T-helper 2 cell treated with Interferon-gamma antibody and Interleukin-4, amounts not matched to agents 100 ng/mL and 5 ng/mL, for 36 hours (primary cell): ENCODE measurements around the gene CCDC3. TPM values are rescaled to one million over a fixed set of nuclear protein-coding genes. Genes with fewer than 3 reads are reported as not detected.

Source experiments
- intact Hi-C: fragments of 100-400 bp; cut with micrococcal nuclease; formaldehyde crosslinking; loops from one replicate; pipeline ENCODE4 v1.15.1; 2023
- total RNA-seq: library from RNA; stranded (reverse); gene quantifications from 2 replicates; pipeline ENCODE4 v1.2.3, GENCODE V29; 2022

CCDC3 gene
- total RNA-seq, 1 donor from 2014 or later: 0.07 TPM

DNA sequence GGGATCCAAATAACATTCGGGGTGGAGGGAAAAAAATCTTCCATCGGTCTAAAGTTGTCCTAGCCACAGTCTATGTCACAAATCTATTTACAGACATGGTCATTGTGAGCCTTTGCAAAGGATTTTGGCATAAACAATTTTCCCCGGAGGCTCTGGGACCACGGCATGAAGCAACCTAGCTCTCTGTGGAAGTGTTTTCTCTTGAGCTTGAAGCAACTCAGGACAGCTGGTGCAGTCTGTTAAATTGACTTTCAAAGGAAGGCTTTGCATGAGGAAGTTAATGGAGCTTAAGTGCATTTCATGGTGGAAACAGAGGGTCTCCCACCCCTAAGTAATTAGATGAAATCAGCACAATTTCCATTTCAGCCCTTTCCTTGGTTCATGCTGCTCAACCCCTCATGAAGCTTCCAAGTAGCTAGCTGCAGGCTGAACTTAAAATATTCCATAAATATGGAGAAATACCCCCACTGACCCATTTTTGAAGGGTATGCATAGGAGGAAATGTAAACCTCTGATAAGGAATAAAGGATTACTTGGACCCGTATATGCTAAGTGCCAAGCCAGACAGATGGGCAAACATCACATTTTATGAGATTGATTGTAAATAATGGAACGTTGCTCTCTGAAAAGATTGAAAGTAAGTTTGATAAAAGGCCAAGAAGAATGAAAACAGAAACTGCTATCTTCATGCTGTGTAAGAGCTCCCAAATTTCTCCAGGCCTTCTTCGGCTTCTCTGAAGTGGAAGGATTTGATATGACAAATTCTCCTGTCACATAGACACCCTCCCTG lies 39.9 kb downstream of the CCDC3 start:
- intact Hi-C loops: no loop called here

DNA sequence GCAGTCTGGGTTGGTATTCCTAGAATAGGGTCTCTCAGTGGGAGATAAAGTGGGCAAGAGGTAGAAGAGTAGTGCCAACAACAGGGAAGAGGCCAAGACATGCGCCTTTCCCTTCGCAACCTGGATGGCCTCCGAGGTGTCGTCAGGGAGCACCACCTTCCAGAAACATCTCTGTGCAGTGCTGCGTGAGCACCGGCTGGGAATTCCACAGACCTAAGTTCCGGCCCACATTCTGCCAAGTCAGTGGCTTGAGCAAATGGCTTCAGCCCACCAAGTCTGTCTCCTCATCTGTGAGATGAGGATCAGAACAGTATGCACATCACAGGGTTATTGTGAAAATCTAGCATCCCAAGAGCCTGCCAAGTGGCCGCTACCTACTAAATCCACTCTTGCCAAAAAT lies 40.6 kb downstream of the CCDC3 start:
- intact Hi-C loops: no loop called here

DNA sequence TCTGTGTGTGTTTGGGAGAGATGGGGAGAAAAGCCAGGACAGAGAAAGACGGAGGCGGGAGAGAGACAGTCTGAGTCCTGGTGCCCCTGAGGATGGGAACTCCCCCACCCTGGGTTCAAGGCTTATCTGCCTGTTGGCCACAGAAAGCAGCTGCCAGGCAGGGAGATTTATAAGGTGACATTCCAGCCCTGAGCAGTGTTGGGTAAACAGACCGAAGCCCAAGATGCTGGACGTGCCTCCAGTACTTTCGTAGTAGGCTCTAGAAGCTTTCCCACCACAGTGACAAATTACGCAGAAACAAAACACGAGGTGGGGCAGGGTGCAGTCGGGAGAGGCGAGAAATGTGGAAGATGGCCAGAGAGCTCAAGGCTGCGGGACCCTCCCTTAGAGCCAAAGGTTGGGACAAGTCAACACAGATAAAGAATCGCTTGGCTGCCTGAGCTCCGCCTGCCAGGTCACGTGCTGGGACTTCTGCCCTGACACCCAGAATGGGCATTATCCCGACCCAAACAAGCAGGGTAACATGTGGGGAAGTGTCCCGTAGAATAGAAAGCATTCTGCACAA lies 41.1 kb downstream of the CCDC3 start:
- intact Hi-C loops: no loop called here

DNA sequence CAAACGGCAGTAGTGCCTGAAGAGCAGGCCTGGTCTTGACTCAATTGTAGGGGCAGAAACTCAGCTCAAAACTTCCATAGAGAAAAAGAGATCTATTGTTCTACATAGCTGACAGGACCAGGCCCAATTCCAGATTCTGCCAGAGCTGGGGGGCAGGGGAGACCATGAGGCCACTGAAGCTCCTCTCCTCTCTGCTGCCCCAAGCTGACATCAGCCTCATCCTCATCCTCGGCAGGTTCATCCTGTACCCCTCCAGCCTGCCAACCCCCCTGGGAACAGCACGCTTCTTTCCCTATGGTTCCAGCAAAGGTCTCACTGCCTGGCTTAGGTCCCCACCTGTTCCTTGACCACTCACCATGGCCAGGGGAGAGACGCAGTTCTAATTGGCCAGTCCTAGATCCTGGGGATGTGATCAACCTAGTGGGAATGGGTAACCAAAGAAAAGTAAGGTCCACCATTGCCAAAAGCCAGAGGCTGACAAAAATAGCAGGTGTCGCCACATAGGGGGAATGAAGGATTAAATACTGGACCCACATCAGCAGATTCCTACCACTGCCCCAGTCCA lies 42.9 kb downstream of the CCDC3 start:
- intact Hi-C loops: no loop called here

DNA sequence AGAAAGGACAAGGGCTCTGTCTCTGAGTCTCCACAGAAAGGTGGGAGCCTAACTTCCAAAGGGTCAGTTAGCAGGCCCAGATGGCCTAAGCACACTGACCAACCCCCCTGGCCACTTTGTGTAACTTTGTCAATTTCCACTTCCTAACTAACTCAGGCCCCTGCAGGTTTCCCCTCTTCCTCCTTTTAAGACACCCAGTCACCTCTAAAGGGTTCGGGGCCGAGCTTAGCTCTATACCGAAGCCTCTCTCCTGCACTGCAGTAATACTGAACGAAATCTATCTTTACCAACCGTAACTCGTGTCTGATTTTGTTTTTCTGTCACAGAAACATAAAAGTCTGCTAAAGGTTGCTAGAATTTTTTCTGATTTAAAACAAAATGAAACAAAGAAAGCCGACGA lies 44.4 kb downstream of the CCDC3 start:
- intact Hi-C loops: no loop called here

DNA sequence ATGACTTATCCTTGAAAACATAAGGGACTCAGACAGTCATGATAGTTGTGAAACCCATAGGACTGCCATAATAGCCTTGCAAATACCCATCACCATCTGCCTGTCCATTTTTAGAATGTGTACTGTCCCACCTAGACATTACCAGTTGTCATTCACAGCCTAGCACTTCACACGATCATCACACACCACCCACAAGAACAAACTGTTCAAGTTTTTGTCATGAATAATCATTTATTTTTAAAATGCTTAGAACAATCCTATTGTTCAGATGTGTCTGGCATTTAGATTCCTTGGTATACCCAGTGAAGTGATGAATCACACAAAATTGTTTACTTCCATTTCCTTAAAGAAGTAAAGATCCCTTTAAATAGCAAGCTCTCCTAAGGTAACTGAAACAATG lies 46.6 kb downstream of the CCDC3 start:
- intact Hi-C loops: no loop called here

DNA sequence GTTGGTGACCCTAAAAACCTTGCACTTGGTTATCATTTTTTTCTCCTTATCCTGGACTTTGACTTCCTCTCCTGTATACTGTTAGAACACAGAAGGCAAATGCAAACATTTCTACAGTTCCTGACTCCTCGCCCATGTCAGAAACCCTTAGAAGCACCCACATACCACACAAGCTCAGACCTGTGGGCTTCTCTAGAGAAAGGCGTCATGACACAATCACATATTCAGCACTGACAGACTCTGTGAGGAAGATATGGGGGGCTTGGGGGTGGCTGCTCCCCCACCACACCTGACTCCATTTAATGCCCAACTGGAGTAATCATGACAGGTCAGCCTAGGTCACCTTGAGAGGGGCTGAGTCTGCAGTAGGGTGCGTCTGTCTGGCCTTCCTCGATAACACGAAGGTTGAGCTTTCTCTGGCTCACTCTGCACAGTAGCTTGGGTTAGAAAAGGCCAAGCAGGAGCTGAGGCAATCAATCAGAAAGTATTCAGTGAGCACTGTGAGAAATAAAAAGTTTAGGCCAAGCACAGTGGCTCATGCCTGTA lies 50.9 kb downstream of the CCDC3 start:
- intact Hi-C loops: no loop called here

DNA sequence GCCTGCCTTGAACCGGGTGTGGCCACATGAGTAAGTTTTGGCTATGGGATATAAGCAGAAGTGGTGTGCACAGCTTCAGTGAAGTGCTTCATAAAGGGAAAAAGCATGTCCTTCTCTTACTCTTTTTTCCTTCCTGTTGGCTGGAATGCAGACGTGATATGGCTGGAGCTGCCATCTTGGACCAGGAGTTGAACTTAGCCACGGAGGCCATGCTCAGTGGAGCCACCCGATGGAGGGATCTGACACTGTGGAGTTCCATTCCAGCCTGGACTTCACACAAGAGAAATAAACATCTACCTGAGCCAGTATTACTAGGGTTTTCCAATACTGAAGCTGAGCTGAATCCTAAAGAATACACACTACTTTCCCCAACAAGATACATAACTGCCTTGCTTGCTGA lies 52.3 kb downstream of the CCDC3 start:
- intact Hi-C loops: no loop called here

DNA sequence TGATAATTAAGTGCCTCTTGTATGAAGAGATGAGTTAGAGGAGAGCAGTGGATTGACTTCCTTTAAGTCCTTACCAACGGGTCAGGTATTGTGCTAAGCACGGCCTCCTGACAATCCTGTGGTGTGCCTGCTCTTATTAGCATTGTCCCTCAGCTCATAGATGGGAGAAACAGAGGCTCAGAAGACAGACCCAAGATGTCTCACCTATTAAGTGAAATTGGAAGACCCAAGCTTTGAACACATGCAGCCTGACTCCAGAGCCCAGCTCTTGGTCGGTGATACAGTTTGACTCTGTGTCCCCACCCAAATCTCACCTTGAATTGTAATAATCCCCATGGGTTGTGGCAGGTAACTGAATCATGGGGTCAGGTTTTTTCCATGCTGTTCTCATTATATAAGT lies 53.8 kb downstream of the CCDC3 start:
- intact Hi-C loops: no loop called here

DNA sequence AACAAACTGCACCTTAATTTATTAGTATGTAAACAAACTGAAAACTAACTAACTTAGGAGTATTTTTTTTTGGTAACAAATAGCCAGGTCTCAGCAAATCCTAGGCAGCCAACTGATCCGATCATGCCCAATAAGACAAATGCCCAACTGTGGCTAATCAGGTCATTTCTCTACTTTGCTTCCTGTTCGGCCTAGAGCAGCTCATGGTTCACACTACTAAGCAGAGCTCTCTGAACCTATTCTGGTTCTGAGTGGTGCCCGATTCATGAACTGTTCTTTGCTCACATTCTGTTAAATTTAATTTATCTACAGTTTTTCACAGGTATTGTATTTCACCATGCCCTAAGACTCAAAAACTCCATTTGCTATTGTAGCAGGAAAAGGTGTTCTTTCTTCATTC lies 55.1 kb downstream of the CCDC3 start:
- intact Hi-C loops: no loop called here

DNA sequence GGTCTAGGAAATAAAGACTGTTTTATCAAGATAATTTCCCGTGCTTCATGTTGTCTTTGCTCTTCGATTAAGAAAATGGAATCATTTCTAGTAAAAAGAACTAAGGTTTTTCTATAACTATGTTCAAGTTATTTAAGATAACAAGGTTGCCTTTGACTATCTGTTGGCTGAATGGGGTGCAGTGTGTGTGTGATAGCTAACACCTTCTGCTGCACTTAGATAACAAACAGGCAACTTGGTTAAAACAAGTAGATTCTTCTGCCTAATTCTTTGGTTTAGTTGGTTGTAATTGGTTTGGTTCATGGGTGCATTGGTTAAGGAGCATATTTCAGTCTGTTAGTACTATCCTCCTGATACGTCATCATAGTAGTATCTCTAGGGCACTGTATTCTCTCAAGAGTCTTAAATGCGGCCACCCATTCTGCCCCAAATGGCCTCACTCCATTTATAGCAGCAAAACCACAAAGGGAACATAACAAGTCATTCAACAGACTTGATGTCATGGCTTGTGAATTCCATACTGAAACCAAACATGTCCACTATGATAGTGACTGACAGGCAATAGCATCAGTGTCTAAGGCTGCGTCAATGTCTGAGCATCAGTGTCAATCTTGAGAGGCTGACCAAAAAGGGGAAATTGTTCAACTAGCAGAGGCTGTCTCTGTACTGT lies 55.7 kb downstream of the CCDC3 start:
- intact Hi-C loops: no loop called here

DNA sequence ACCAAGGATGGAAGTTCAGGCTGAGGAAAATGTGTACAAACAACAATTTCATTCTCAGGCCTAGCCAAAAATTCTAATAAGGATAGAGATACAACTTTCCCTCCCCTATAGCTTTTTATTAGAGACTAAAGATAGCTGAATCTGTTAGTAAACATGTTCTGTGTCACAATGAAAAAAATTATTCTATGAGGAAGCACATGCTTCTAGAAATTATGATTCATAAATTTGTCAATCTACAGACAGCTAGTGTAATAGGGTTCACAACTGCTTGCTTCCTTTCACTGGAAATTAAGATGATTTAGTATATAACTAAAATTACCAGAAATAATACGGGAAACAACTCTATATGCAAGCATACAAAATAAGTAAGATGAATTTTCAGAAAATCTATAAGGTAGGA lies 56.6 kb downstream of the CCDC3 start:
- intact Hi-C loops: no loop called here

DNA sequence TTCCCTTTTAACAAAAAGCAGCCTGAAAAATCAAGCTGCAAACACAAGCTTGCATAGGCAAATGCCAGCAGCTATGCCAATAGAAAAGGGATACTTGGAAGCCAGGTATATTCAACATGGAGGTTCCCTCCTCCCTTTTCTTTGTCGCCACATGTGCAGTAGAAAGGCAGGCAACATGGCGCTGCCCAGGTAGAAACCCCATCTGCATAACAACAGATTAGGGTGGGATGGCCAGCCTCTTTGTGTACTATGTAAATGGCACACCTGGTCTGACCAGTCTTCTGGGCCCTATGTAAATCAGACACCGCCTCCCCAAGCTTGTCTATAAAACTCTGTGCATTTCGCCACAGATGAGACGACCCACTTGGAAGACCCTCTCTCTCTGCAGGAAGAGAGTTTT lies 58.1 kb downstream of the CCDC3 start:
- intact Hi-C loops: no loop called here

DNA sequence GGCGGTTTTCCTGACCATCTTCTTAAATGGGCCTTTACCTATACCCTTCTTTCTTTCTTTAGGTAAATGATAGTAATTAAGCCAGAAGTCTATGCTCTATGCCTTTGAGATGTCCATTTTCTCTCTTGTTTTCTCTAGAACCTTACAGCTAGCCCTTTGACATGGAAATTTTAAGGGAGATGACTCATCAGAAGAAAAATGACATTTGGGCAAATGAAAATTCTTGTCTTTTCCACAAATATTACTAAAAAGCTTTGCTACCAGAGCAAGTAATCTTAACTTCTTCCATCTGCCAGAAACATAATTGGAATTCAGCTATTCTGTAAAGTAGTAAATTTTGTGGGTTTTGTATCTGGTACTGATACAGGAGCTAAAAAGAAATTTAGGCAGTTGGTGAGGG lies 59.5 kb downstream of the CCDC3 start:
- intact Hi-C loops: no loop called here

DNA sequence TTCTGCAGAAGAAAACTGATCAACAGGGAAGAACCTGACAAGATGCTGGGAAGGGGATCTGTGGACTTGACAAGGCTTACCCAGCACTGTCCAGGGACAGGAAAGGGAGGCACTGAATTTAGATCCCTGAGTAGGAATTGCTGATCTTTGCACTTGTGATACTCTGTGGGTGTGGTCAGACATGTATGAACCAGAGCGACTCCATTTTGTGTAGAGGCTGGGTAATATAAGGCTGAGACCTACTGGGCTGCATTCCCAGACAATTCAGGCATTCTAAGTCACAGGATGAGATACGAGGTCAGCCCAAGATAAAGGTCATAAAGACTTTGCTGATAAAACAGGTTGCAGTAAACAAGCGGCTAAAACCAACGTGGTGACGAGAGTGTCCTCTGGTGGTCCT lies 60.7 kb downstream of the CCDC3 start:
- intact Hi-C loops: no loop called here

DNA sequence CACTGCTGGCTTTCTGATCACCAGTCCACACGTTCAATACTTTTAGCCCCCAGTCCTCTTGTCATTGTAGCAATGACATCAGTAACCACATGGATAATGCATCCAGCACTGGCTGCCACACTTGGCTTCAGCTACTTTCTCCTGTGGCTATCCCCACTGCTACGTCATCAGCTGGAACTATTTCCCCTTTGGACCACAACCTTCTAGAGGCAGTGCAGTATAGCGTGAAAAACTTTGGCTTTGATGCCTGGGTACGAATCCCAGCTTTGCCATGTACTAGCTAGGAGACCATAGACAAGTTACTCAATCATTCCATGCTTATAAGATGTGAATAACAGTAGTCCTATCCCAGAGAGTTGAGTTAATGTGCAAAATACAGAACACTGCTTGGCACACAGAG lies 63.2 kb downstream of the CCDC3 start:
- intact Hi-C loops: no loop called here

DNA sequence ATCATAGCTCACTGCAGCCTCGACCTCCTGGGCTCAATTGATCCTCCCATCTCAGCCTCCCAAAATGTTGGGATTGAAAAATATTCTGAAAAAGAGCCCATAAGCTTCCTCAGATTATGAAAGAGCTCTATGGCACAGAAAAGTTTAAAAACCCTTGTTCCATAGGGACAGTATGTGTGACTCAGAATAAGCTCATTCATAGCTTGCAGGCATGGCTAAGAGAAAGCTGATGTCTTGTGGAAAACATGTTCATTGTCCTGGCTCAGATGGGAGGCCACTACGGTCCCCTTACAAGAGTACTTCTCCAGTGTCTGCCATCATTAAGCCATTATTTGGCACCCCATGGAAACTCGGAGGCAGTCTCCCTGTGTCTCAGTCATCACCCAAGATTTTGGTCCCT lies 64.0 kb downstream of the CCDC3 start:
- intact Hi-C loops: no loop called here

DNA sequence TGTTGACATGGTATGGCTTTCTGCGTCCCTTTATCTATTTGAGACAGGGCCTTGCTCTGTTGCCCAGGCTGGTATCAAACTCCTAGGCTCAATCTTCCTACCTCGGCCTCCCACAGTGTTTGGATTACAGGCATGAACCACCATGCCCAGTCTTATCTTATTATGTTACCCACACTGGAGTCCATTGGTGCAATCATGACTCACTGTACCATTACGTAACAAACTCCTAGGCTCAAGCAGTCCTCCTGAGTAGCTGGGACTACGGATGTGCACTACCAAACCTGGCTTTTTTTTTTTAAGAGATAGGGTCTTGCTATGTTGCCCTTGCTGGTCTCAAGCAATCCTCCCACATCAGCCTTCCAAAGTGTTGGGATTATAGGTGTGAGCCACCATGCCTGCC lies 66.7 kb downstream of the CCDC3 start:
- intact Hi-C loops: no loop called here

DNA sequence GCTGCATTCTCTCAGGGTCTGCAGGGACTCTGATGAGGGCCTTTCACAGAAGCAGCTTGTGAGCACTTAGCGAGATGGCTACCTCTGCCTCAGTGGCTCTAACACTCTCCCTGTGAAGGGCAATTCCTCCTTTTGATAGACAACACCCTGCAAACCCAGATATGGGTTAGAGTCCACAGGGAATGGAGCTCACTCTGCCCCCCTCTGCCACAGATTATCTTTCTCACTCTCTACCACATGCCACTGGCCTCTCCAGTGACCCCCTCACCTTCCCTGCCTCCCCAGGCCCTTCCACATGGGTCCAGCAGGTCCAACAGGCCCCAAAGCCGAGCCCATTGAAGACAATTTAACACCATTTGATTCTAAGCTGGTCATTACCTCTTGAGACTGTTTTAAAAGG lies 72.1 kb downstream of the CCDC3 start:
- intact Hi-C loops: no loop called here

DNA sequence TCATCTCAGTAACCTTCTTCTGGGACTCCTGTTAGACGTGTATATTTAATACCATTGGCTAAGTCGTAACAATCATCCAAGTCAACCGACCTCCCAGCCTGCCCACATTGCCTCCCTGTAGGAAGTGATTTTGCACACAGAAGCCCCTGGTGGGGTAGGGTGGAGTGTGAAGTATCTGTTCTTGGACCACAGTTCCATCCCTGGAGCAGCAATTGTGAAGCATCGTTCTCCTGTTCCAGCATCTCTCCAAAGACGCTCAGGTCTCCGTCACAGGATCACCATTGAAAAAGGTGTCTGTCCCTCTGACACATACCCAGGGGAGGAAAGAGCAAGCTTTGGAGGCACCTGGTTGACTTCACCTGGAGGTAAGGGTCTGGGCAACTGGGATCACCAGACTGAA lies 72.9 kb downstream of the CCDC3 start:
- intact Hi-C loops: no loop called here

DNA sequence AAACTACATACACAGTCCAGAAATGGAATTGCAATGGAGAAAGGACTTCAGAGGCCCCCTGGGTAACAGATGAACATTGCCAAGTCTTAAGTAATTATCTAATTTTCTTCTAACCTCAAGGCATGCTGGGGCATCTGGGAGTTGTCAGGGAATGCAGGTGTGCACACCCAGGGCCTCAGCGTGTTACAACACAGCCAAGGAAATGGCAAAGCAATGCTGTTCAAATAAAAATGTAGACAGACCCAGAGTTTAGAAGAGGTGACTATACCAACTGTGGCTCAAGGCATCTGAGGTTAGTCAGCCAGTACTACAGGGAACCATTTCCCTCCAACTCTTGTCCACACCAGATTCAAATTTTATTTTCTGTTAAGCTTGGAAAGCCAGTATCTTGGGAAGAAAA lies 73.6 kb downstream of the CCDC3 start:
- intact Hi-C loops: no loop called here

DNA sequence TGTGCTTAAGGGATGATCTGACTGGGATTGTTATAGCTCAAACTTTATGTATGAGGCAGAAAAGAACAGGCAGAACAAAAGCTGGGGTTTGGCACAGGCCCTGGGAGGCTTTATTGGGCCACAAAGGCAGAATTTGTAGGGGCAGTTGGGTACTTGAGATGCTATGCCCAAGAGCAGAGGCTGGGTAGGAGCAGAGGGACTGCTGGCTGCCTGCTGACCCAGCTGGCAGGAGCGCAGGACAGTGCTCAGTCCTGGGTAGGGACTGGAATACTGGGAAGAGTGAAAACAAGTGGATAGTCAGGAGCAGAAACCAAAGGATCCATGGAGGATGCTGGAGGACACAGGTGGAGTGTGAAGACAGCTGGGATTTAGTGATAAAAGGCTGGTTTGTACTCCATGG lies 75.7 kb downstream of the CCDC3 start:
- intact Hi-C loops: no loop called here
